ENCODE measurements around the gene NT5DC3.

DNA sequence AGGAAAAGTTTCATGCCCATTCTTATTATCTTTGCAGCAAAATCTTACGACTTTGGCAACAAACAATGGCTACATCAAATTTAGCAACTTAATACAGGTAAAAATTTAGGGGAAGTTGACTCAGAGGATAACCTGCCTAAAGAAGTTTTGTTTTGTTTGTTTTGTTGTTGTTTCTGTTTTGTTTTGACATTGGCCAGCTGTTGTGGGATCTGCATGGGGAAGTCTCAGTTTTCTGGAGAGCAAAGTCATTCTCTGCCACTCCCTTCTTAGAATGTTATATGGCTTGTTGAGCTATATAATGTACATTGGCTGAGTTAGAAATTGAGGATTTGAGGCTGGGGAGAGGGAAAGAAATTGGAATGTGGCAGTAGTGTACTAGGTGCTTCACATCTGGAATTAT is 109.5 kb downstream of the NT5DC3 start:
- TF ChIP-seq, protein P1, sequence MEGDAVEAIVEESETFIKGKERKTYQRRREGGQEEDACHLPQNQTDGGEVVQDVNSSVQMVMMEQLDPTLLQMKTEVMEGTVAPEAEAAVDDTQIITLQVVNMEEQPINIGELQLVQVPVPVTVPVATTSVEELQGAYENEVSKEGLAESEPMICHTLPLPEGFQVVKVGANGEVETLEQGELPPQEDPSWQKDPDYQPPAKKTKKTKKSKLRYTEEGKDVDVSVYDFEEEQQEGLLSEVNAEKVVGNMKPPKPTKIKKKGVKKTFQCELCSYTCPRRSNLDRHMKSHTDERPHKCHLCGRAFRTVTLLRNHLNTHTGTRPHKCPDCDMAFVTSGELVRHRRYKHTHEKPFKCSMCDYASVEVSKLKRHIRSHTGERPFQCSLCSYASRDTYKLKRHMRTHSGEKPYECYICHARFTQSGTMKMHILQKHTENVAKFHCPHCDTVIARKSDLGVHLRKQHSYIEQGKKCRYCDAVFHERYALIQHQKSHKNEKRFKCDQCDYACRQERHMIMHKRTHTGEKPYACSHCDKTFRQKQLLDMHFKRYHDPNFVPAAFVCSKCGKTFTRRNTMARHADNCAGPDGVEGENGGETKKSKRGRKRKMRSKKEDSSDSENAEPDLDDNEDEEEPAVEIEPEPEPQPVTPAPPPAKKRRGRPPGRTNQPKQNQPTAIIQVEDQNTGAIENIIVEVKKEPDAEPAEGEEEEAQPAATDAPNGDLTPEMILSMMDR (IDR thresholded peaks at IDR 0.05), result no peak
- TF ChIP-seq POLR2A (IDR thresholded peaks at IDR 0.05), result no peak
